GM21717 (cell line): ENCODE results near the gene SCN2B.

Experiments
- ATAC-seq: cut with Tn5 transposase; IDR thresholded peaks from one replicate; pipeline ENCODE4 v1.9.1; 2021; ENCODE audit warnings: mild to moderate bottlenecking, moderate library complexity; ENCODE audit not compliant: unreplicated experiment

The SCN2B gene

DNA sequence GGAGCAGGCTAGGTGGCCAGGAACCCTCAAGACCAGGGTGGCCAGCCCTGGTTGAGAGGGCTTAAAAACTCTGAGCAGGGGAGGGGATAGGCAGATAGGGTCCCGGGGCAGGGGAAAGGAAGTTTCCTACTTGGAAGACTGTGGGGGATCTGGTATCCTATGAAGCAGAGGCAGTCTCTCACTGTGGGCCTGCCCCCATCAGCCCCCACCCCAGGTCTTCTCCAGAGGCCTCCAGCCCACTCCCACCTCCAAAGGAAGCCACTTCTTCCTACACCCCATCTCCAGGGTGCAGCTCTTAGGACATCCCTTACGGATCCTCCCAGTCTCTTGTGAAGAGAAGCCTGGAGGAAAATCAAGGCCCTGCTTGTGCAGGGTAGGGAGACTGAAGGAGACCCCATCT lies 40.1 kb downstream of the SCN2B start:
- ATAC-seq, result no peak

DNA sequence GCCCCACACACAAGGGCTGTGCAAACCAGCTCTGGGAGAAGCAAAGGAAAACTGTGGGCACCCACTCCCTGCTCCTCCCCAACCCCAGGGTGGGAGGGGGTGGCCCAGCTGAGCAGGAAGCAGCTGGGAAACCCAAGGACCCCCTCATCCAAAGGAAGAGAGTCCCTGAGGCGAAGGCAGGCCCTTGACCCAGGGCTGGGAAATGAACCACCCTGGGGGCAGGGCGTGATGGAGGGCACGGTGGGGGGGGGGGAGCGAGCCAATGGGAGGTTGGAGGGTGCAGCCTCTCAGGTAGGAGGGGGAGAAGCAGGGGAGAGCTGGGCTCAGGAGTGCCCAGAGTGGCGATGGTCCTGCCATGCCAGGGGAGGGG lies 40.7 kb downstream of the SCN2B start:
- no peak for ATAC-seq

DNA sequence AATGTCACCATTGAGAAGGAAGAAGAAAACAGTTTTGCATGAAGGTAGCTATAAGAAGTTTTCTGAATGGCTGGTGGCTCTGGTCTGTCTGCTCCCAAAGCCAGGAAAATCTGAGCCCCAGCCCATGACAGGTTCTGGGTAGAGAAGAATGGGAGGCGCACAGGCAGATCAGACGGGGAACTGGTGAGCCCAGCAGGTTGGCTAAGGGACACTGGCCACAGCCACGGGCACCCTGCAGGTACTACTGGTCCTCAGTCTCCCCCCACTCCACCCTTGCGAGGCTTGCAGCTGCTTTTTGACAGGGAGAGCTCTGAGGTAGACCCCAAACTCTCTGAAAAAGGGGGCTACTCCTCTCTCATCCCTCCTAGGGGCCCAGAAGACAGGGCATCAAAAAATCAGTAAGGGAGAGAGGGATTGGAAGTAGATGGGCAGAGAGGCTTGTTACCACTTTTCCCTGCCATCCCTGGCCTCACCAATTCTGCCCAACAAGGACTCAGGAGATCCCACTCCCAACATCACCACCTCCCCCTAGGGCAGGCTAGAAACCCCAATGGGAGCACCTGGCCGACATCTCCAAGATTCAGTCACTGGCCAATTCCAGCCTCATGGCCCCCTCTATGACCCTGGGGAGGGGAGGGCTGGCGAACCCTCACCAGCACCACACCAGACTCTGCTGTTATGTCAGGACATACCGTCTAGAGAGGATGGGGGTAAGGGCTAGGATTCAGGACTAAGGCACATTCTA lies 41.2 kb downstream of the SCN2B start:
- ATAC-seq, result no peak

- ATAC-seq, result no peak
Observed at GRCh38 chr11:118133816-118134215, 42.6 kb downstream of the SCN2B start.

DNA sequence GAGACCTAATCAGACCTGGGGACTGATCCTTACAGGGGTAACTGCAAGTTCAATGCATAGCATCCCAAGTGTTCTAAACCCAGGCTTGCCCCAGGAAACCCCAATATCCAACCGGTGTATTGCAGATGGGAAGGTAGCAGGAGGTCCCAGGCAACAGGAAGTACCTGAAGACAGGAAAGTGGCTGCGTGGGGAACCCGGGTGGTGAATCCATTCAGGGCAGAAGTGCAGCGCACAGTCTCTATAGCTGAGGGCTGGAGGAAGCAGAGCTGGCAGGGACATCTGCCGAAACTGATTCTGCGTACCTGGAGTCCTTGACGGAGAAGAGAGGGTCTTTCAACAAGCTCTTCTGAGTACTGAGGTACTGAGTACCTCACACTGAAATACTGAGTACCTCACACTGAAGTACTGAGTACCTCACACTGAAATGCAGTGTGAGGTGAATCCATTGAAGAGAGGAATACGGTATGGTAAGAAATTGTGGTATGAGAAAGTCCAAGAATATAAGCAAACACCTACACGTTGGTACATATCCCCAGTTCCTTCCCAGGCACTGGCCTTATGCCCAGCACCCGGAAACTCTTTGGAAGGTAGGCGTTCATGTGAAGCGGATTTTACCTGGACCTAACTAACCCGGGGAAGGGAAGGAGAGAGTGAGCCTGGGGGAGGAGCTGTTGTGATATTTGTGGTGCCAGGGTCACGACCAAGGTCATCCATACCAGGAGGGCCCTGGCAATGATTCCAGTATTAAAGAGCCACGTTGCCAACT lies 43.9 kb downstream of the SCN2B start:
- ATAC-seq, result no peak

- ATAC-seq, result no peak
Observed at GRCh38 chr11:118129471-118130172, 46.8 kb downstream of the SCN2B start.

DNA sequence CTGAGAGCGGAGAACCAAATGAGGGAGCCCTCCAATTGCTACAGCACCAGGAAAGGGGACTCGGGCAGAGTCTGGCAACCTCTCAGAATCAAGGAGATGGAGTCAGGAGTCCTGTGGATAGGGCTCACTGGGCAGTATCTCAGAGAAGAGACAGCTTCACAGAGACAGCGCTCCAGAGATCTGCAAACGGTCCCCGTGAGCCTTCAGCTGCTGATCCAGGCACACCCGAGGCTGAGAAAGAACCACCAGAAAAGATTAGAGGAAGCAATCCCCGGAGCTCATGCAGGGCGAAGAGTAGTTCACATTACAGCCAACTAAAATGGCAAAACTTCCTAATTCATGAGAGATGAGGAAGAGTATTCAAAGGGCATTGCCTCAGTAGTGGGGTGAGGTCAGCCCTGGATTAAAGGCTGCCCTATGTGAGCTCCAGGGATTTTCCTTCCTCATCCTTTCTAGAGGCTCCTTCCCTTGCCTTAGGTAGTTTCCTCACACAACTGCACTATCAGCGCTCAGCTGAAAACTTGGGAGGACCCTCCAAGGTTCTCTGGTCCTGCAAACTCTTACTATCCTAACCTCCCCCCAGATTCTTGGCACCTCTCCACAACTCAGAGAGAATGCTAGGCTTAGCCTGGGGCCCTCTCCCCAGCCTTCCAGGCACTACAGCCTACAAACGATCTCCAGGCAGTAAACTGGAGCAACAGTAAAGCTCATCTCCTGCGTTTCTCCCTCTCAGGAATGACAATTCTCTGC lies 47.5 kb downstream of the SCN2B start:
- ATAC-seq, result no peak

DNA sequence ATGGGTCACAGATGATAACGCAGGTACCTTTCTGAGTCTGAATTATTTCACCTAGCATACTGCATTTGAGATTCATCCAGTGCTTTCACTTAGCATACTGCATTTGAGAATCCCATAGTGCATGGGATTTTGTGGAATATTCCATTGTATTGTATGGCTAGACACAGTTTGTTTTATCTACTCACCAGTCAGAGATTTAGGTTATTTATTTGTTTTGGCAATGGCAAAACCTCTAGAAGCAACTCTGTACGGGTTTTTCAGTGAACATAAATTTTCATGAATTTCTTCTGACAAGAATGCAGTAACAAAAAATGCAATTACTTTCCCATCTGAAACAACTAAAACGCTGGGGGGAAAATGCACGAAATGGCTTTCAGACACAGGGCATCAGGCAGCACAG lies 48.1 kb downstream of the SCN2B start:
- ATAC-seq, result no peak

- ATAC-seq, result no peak
Observed at GRCh38 chr11:118126082-118126838, 50.2 kb downstream of the SCN2B start.

DNA sequence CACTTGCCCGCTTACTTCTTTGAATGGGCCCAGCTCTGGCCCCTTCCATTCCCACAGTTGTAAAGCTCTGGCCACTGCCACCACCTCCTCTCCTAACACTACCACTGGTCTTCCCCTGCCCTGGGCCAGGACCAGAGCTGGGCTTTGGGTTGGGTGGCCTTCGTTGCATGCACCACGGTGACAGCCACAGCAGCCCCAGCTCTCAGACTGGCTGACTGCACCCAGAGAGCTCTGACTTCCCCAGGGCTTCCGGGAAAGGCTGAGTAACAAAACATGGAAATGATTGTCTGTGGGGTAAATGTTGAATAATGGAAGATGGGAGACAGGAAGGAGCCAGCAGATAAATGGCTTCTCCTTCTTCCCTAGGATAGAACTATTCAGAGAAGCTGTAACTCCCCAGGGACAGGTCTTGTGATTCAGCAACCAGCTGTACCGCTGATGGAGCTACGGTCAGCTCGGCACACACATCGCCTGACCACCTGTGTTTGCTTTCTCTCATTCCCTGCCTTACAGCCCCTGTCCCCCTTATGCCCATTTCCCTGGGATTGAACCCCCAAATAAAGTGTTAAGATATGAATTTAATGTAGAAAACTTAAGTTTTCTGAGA lies 51.4 kb downstream of the SCN2B start:
- ATAC-seq, result no peak

- ATAC-seq, result no peak
Observed at GRCh38 chr11:118120793-118121192, 55.6 kb downstream of the SCN2B start.

- ATAC-seq, result no peak
Observed at GRCh38 chr11:118117790-118118601, 58.4 kb downstream of the SCN2B start.

DNA sequence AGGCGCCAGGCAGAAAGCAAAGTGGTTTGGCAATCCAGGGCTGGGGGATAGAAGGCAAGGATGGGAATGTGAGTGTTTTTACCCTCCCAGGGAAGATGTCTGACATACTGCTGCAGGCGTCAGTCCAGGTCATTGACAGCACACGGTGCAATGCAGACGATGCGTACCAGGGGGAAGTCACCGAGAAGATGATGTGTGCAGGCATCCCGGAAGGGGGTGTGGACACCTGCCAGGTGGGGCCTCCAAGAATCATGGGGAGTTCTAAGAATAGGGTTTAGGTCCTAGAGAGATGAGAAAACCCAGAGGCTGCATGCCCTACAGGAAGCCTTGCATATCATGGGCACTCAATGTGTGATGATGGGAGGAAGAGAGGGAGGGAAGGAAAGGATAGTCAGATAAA lies 61.4 kb downstream of the SCN2B start:
- ATAC-seq, result no peak

DNA sequence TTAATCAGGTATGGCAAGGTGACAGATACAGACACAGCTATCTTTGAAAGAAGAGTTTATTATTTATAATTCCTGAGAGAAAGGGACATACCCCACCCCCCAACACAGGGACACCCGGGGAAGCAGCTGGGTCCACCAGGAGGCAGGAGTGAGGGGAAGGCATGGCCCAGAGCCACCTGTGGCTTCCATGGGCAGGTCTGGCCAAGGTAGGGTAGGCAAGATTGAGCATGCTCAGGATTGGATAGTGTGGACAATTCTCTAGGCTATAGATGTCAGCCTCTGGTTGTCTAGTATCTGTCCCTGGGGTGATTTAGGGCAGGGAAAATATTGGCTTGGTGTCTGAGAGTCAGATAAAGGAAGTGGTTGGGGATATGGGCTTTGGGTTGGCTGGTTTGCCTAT lies 62.2 kb downstream of the SCN2B start:
- ATAC-seq, result no peak

DNA sequence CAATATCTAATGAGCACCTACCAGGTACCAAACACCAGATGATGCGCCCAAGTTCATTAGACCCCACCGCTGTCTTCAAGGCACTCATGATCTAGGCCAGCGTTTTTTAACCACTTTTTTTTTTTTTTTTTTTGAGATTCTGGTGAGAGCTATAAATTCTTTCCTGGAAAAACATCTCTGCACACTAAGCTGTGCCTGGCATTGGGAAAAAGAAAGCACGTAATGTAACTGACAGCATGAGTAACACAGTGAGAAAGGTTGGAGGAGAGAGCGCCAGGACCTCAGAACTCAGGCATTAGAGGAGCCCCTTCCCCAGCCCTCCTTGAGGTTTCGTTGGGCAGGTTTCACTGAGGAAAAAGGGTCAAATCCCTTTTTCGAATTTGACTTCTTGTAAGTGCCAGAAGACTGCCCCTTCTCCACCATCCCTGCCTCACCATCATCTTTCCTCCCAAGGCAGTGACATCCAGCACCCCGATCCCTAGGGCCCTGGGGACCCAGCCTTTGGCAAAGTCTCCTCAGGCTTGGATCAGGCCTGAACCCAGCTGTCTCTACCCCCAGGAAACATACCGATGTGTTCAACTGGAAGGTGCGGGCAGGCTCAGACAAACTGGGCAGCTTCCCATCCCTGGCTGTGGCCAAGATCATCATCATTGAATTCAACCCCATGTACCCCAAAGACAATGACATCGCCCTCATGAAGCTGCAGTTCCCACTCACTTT lies 63.6 kb downstream of the SCN2B start:
- ATAC-seq, result no peak
